T-helper 2 cell treated with Interferon-gamma antibody and Interleukin-4, amounts not matched to agents 5 μg/mL and 100 μg/mL, for 36 hours (primary cell): ENCODE results near the gene DNASE1.

Source experiments
- DNase-seq: peaks from one replicate; pipeline ENCODE4 v3.0.0; 2021; ENCODE audit warnings: low spot score
- H3K27ac Mint-ChIP-seq: one replicate; pipeline ENCODE4 v1.8.0; 2021; ENCODE audit warnings: mild to moderate bottlenecking, mixed read lengths
- H3K27me3 Mint-ChIP-seq: one replicate; pipeline ENCODE4 v1.8.0; 2021; ENCODE audit warnings: low read depth, mixed read lengths
- H3K36me3 Mint-ChIP-seq: one replicate; pipeline ENCODE4 v1.8.0; 2021; ENCODE audit warnings: low read depth, mixed read lengths
- H3K4me1 Mint-ChIP-seq: one replicate; pipeline ENCODE4 v1.8.0; 2021; ENCODE audit warnings: low read depth, mixed read lengths
- H3K4me3 Mint-ChIP-seq: one replicate; pipeline ENCODE4 v1.8.0; 2022; ENCODE audit warnings: mild to moderate bottlenecking, moderate library complexity, mixed read lengths
- H3K9me3 Mint-ChIP-seq: one replicate; pipeline ENCODE4 v1.8.0; 2021; ENCODE audit warnings: mixed read lengths

Gene DNASE1

GRCh38 chr16:3665508-3665907 is 11.0 kb downstream of the DNASE1 start:
- H3K4me3 Mint-ChIP-seq: no peak overlapping the region
- DNase-seq: no peak

GRCh38 chr16:3668626-3669025 is 14.1 kb downstream of the DNASE1 start:
- H3K27ac Mint-ChIP-seq: no peak overlapping the region
- H3K4me3 Mint-ChIP-seq: peak overlapping the region; percentile 24
- H3K9me3 Mint-ChIP-seq: no peaks in the 10 kb centered on the region
- H3K4me1 Mint-ChIP-seq: peaks cover 36% of the 10 kb centered on the region
- no peaks in the 10 kb centered on the region for H3K27me3 Mint-ChIP-seq
- no peak for DNase-seq
- peaks cover 46% of the 10 kb centered on the region for H3K36me3 Mint-ChIP-seq

More at GRCh38 chr16:3665508-3665907, 11.0 kb downstream of the DNASE1 start:
- peaks cover 31% of the 10 kb centered on the region for H3K4me1 Mint-ChIP-seq
- no peaks in the 10 kb centered on the region for H3K9me3 Mint-ChIP-seq
- H3K27ac Mint-ChIP-seq: peak overlapping the region; percentile 79
- H3K27me3 Mint-ChIP-seq: no peaks in the 10 kb centered on the region
- peaks cover 48% of the 10 kb centered on the region for H3K36me3 Mint-ChIP-seq

- Mint-ChIP-seq H3K9me3 (no peaks in the 10 kb centered on the region), H3K4me3 (peak overlapping the region; percentile 24), H3K27ac (peak overlapping the region; percentile 49), H3K36me3 (peaks cover 46% of the 10 kb centered on the region), H3K4me1 (peaks cover 36% of the 10 kb centered on the region), H3K27me3 (no peaks in the 10 kb centered on the region)
- DNase-seq: no peak
Observed at GRCh38 chr16:3669082-3669481, 14.6 kb downstream of the DNASE1 start.

GRCh38 chr16:3670711-3671110 is 16.2 kb downstream of the DNASE1 start:
- Mint-ChIP-seq H3K27me3 (no peaks in the 10 kb centered on the region), H3K4me3 (no peak overlapping the region), H3K27ac (peak overlapping the region; percentile 60), H3K36me3 (peaks cover 40% of the 10 kb centered on the region), H3K9me3 (no peaks in the 10 kb centered on the region), H3K4me1 (peaks cover 26% of the 10 kb centered on the region)
- no peak for DNase-seq

GRCh38 chr16:3671424-3671823 is 16.9 kb downstream of the DNASE1 start:
- Mint-ChIP-seq H3K27ac (peak overlapping the region; percentile 49), H3K4me1 (peaks cover 19% of the 10 kb centered on the region), H3K4me3 (no peak overlapping the region), H3K36me3 (peaks cover 39% of the 10 kb centered on the region), H3K27me3 (no peaks in the 10 kb centered on the region), H3K9me3 (no peaks in the 10 kb centered on the region)
- no peak for DNase-seq

- Mint-ChIP-seq H3K27me3 (no peaks in the 10 kb centered on the region), H3K4me3 (no peak overlapping the region), H3K36me3 (peaks cover 35% of the 10 kb centered on the region), H3K9me3 (no peaks in the 10 kb centered on the region), H3K27ac (no peak overlapping the region), H3K4me1 (peaks cover 16% of the 10 kb centered on the region)
- no peak for DNase-seq
Observed at GRCh38 chr16:3672571-3673041, 18.1 kb downstream of the DNASE1 start.

- no peak for DNase-seq
- H3K27ac Mint-ChIP-seq: no peak overlapping the region
- peaks cover 39% of the 10 kb centered on the region for H3K36me3 Mint-ChIP-seq
- no peaks in the 10 kb centered on the region for H3K9me3 Mint-ChIP-seq
- peaks cover 16% of the 10 kb centered on the region for H3K4me1 Mint-ChIP-seq
- H3K4me3 Mint-ChIP-seq: no peak overlapping the region
- no peaks in the 10 kb centered on the region for H3K27me3 Mint-ChIP-seq
Observed at GRCh38 chr16:3673201-3673600, 18.7 kb downstream of the DNASE1 start.

GRCh38 chr16:3673676-3674377 is 19.3 kb downstream of the DNASE1 start:
- Mint-ChIP-seq H3K4me3 (no peak overlapping the region), H3K27me3 (no peaks in the 10 kb centered on the region), H3K27ac (no peak overlapping the region), H3K4me1 (peaks cover 13% of the 10 kb centered on the region), H3K36me3 (peaks cover 37% of the 10 kb centered on the region), H3K9me3 (no peaks in the 10 kb centered on the region)
- no peak for DNase-seq

GRCh38 chr16:3674513-3675295 is 20.2 kb downstream of the DNASE1 start:
- H3K36me3 Mint-ChIP-seq: peaks cover 36% of the 10 kb centered on the region
- no peak overlapping the region for H3K27ac Mint-ChIP-seq
- H3K4me1 Mint-ChIP-seq: peaks cover 6% of the 10 kb centered on the region
- H3K27me3 Mint-ChIP-seq: no peaks in the 10 kb centered on the region
- no peaks in the 10 kb centered on the region for H3K9me3 Mint-ChIP-seq
- no peak overlapping the region for H3K4me3 Mint-ChIP-seq
- no peak for DNase-seq

- H3K36me3 Mint-ChIP-seq: peaks cover 33% of the 10 kb centered on the region
- DNase-seq: no peak
- no peaks in the 10 kb centered on the region for H3K9me3 Mint-ChIP-seq
- H3K27ac Mint-ChIP-seq: no peak overlapping the region
- no peaks in the 10 kb centered on the region for H3K27me3 Mint-ChIP-seq
- H3K4me3 Mint-ChIP-seq: no peak overlapping the region
- H3K4me1 Mint-ChIP-seq: peaks cover 4% of the 10 kb centered on the region
Observed at GRCh38 chr16:3675601-3676130, 21.2 kb downstream of the DNASE1 start.

- Mint-ChIP-seq H3K27me3 (no peaks in the 10 kb centered on the region), H3K36me3 (peaks cover 36% of the 10 kb centered on the region), H3K9me3 (no peaks in the 10 kb centered on the region), H3K4me1 (no peaks in the 10 kb centered on the region), H3K4me3 (no peak overlapping the region), H3K27ac (no peak overlapping the region)
- DNase-seq: no peak
Observed at GRCh38 chr16:3677994-3678393, 23.5 kb downstream of the DNASE1 start.

GRCh38 chr16:3681206-3681605 is 26.7 kb downstream of the DNASE1 start:
- Mint-ChIP-seq H3K27ac (no peak overlapping the region), H3K4me3 (no peak overlapping the region), H3K27me3 (no peaks in the 10 kb centered on the region), H3K36me3 (peaks cover 37% of the 10 kb centered on the region), H3K9me3 (no peaks in the 10 kb centered on the region), H3K4me1 (no peaks in the 10 kb centered on the region)
- DNase-seq: no peak

- no peak overlapping the region for H3K27ac Mint-ChIP-seq
- DNase-seq: no peak
- no peaks in the 10 kb centered on the region for H3K27me3 Mint-ChIP-seq
- H3K9me3 Mint-ChIP-seq: no peaks in the 10 kb centered on the region
- H3K4me1 Mint-ChIP-seq: peaks cover 7% of the 10 kb centered on the region
- H3K36me3 Mint-ChIP-seq: peaks cover 37% of the 10 kb centered on the region
- H3K4me3 Mint-ChIP-seq: no peak overlapping the region
Observed at GRCh38 chr16:3687021-3687420, 32.5 kb downstream of the DNASE1 start.

- Mint-ChIP-seq H3K4me3 (no peak overlapping the region), H3K27ac (no peak overlapping the region), H3K9me3 (no peaks in the 10 kb centered on the region), H3K36me3 (peaks cover 34% of the 10 kb centered on the region), H3K4me1 (peaks cover 7% of the 10 kb centered on the region), H3K27me3 (no peaks in the 10 kb centered on the region)
- no peak for DNase-seq
Observed at GRCh38 chr16:3687792-3688191, 33.3 kb downstream of the DNASE1 start.
